GM18498 (cell line): ENCODE measurements around the gene PHF12.
"Not testable (repeated sequence)": the region's sequence is repeated elsewhere in the genome, so short reads cannot be mapped to it uniquely, and the experiment has no call there.

Experiments used
- ATAC-seq: cut with Tn5 transposase; IDR thresholded peaks from one replicate; pipeline ENCODE4 v1.9.1; 2021; ENCODE audit warnings: mild to moderate bottlenecking, moderate library complexity; ENCODE audit not compliant: unreplicated experiment

Gene PHF12

GRCh38 chr17:28904800-28905199 lies 46.5 kb downstream of the PHF12 start:
- no peak for ATAC-seq

GRCh38 chr17:28903546-28903841 lies 47.8 kb downstream of the PHF12 start:
- ATAC-seq = not testable (repeated sequence)

GRCh38 chr17:28902819-28903545 lies 48.3 kb downstream of the PHF12 start, which contains the start of gene DHRS13:
Gene DHRS13 (minus strand): TSS chr17:28903079. CDS start chr17:28902944, 135 bp downstream.
- peak; percentile 85 for ATAC-seq

- ATAC-seq = peak; percentile 50
These were observed 49.2 kb downstream of the PHF12 start for GRCh38 chr17:28901866-28902818.

- ATAC-seq = no peak
These were observed 50.2 kb downstream of the PHF12 start for GRCh38 chr17:28900986-28901726.

GRCh38 chr17:28899212-28899815 lies 52.0 kb downstream of the PHF12 start:
- ATAC-seq = no peak

- no peak for ATAC-seq
These were observed 52.8 kb downstream of the PHF12 start for GRCh38 chr17:28898527-28898955.

- no peak for ATAC-seq
These were observed 53.4 kb downstream of the PHF12 start for GRCh38 chr17:28897769-28898526.

- peak; percentile 42 for ATAC-seq
These were observed 54.2 kb downstream of the PHF12 start, which contains the start of gene FLOT2 for GRCh38 chr17:28896884-28897768. Gene FLOT2 (minus strand): TSS chr17:28897733. CDS start chr17:28897574, 159 bp downstream.

GRCh38 chr17:28896491-28896883 lies 54.8 kb downstream of the PHF12 start:
- no peak for ATAC-seq

- no peak for ATAC-seq
These were observed 55.4 kb downstream of the PHF12 start for GRCh38 chr17:28895794-28896447.

- not testable (repeated sequence) for ATAC-seq
These were observed 57.8 kb downstream of the PHF12 start for GRCh38 chr17:28893248-28894183.

- ATAC-seq = no peak
These were observed 59.3 kb downstream of the PHF12 start for GRCh38 chr17:28892024-28892423.

- no peak for ATAC-seq
These were observed 60.1 kb downstream of the PHF12 start for GRCh38 chr17:28891201-28891600.

- ATAC-seq = no peak
These were observed 61.3 kb downstream of the PHF12 start for GRCh38 chr17:28889996-28890395.

GRCh38 chr17:28888832-28889231 lies 62.5 kb downstream of the PHF12 start:
- no peak for ATAC-seq

GRCh38 chr17:28887871-28888471 lies 63.3 kb downstream of the PHF12 start:
- ATAC-seq = no peak
